Pancreas (tissue), 10 donors: Measurements from ENCODE around the gene UBAC2. TPM values are rescaled to one million over a fixed set of nuclear protein-coding genes. Genes with fewer than 3 reads are reported as not detected.

ENCODE experiments used
- ATAC-seq, 4 donors: fragments of 200-7000 bp; cut with Tn5 transposase; one replicate each; pipeline versions ENCODE4 v1.8.0 to v1.9.1; 2020; ENCODE audit warnings: mild to moderate bottlenecking in 4 of 4, moderate library complexity in 4 of 4
- DNase-seq, 6 donors: peaks; one replicate each; pipeline ENCODE4 v3.0.0-alpha.2; 2020
- FAIRE-seq: peaks from 2 replicates; lab custom pipeline; 2012; peaks lifted over from hg19 to GRCh38; lab: Jason Lieb, UNC
- H3K27ac ChIP-seq, 4 donors: fragments of 200-600 bp; sonication (generic); 1 replicate in 3 of 4; 2 replicates in 1 of 4; pipeline versions ENCODE4 v1.5.0 to v1.8.0; 2020
- H3K27me3 ChIP-seq, 4 donors: fragments of 200-600 bp; one replicate each; pipeline ENCODE4 v1.8.0; 2021
- H3K36me3 ChIP-seq, 3 donors: fragments of 200-600 bp; sonication (generic) in 1 of 3; one replicate each; pipeline versions ENCODE4 v1.5.0 to v1.8.0; 2020 to 2021
- H3K4me1 ChIP-seq, 3 donors: fragments of 200-600 bp; one replicate each; pipeline ENCODE4 v1.8.0; 2021
- H3K4me3 ChIP-seq, 4 donors: fragments of 200-600 bp; sonication (generic) in 2 of 4; one replicate each; pipeline versions ENCODE4 v1.5.0 to v1.8.0; 2020 to 2021
- H3K9me3 ChIP-seq, 4 donors: fragments of 200-600 bp; one replicate each; pipeline ENCODE4 v1.8.0; 2021
- WGBS, 2 donors: extraction: QIAGEN DNeasy Blood & Tissue Kit; methylation state at CpG; one replicate each; pipeline ENCODE4 v1.1.7; 2013; 5-methylcytosine and 5-hydroxymethylcytosine counted together
- intact Hi-C, 3 donors: fragments of 100-400 bp; cut with DNase I; formaldehyde crosslinking; loops; one replicate each; pipeline versions ENCODE4 v1.11.1 to v1.14.2; 2022
- polyA plus RNA-seq, 2 donors: library from polyadenylated mRNA; stranded (reverse); fragments of 200-250 nt; gene quantifications; one replicate each; pipeline ENCODE4 v1.2.3, GENCODE V29; 2013
- total RNA-seq, 6 donors: library from RNA; stranded (reverse); fragmentation: NEBNext Ultra II Directional in 4 of 6; extraction: Animal tissue kit (Norgen Biotek cat#: 25700) in 4 of 6; gene quantifications; one replicate each; pipeline versions ENCODE4 v1.2.1 to v1.2.4, GENCODE V29; 2021 to 2023
- TF ChIP-seq, protein P1 (sequence below), 4 donors: fragments of 200-600 bp; sonication (generic) in 3 of 4; IDR thresholded peaks; one replicate each; pipeline versions ENCODE4 v1.5.0 to v1.8.0; 2021; ENCODE audit warnings: antibody characterized with exemption in 4 of 4
- donor health status: healthy with polysubstance abuse.
- donor health status: DM: no; HTN: no; CAD: no; lungs with moderate emphysema.
- donor health status: DM: no; HTN: no; CAD: no.
- donor health status: control.
- donor health status: control.
- donor health status: Bipolar disorder and iron deficiency.
- donor health status: DM: yes; HTN: yes; CAD: no.
- donor health status: DM: no; HTN: no; CAD: no.
- donor health status: DM: no; HTN: no; CAD: no.
- donor health status: DM: yes; HTN: yes; CAD: no.

UBAC2 gene
- total and polyA plus RNA-seq, 8 donors: 17.5 to 29.5 (median 26.9) TPM

GRCh38 chr13:99431927-99432608 is 231.4 kb downstream of the UBAC2 start:
- Histone ChIP-seq H3K36me3 (no peaks in the 10 kb centered on the region), H3K4me1 (no peaks in the 10 kb centered on the region), H3K9me3 (no peaks in the 10 kb centered on the region), H3K27ac (peak overlapping the region in 1 of 4 donors; percentile 47), H3K4me3 (no peak overlapping the region), H3K27me3 (no peaks in the 10 kb centered on the region)
- no peak for ATAC-seq
- intact Hi-C loops: loop anchor here in 1 of 3 donors (10.0 kb wide), 1 partner anchor 167 kb away; no protein-coding TSS in a partner anchor
- TF ChIP-seq, protein P1, sequence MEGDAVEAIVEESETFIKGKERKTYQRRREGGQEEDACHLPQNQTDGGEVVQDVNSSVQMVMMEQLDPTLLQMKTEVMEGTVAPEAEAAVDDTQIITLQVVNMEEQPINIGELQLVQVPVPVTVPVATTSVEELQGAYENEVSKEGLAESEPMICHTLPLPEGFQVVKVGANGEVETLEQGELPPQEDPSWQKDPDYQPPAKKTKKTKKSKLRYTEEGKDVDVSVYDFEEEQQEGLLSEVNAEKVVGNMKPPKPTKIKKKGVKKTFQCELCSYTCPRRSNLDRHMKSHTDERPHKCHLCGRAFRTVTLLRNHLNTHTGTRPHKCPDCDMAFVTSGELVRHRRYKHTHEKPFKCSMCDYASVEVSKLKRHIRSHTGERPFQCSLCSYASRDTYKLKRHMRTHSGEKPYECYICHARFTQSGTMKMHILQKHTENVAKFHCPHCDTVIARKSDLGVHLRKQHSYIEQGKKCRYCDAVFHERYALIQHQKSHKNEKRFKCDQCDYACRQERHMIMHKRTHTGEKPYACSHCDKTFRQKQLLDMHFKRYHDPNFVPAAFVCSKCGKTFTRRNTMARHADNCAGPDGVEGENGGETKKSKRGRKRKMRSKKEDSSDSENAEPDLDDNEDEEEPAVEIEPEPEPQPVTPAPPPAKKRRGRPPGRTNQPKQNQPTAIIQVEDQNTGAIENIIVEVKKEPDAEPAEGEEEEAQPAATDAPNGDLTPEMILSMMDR (IDR thresholded peaks at IDR 0.05): no peak
- no peak for DNase-seq
- WGBS, 2 donors: 67 to 81% methylated on average over 18 of the region's 18 CpGs
- no peak for FAIRE-seq

DNA sequence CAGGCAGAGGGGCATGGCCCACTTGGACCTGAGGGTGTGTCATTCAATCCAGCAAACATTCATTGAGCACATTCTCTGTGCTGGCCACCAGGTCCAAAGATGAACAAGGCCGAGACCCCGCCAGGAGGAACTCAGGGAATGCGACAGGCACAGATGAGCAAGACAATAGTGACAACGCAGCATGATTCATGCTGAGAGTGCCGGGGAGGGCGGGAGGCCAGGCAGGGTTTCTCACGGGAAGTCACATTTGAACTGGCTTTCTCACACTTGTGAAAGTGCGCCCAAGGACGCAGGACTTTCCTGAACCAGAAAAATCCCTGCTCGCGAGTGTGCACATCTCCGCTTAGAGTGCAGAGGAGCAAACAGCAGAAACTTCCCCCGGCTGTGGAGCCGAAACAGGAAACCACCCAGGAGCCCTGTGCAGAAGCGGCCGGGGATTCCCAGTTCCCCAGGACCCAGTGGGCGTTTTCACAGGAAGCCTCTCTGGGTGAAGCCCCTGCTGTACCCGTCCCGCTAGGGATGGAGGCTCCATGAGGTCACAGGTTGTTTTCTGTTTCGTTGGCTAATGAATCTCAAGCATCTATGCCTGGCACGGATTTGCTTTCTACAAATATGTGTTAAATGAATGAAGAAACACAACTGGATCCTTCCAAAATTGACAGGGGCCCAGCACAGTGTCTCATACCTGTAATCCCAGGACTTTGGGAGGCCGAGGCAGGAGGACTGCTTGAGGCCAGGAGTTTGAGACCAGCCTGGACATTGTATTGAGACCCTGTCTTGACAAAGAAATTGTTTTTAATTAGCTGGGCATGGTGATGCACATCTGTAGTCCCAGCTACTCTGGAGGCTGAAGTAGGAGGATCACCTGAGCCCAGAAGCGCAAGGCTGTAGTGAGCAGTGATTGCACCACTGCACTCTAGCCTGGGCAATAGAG is 232.2 kb downstream of the UBAC2 start:
- ATAC-seq (peak in 3 of 4 donors; percentile 8 to 67 (median 63)), DNase-seq (peak in 1 of 6 donors; percentile 46), FAIRE-seq (no peak)
- peak overlapping the region in 1 of 4 donors; percentile 10 for H3K4me3 ChIP-seq
- H3K9me3 ChIP-seq: no peaks in the 10 kb centered on the region
- TF ChIP-seq, protein P1 (IDR thresholded peaks at IDR 0.05): no peak
- H3K4me1 ChIP-seq: no peaks in the 10 kb centered on the region
- WGBS, 2 donors: 32 to 43% methylated on average over 23 of the region's 23 CpGs
- peak overlapping the region in 1 of 4 donors; percentile 47 for H3K27ac ChIP-seq
- H3K27me3 ChIP-seq: no peaks in the 10 kb centered on the region
- H3K36me3 ChIP-seq: no peaks in the 10 kb centered on the region
- intact Hi-C loops: loop anchor here in 1 of 3 donors (10.0 kb wide), 1 partner anchor 168 kb away; no protein-coding TSS in a partner anchor

DNA sequence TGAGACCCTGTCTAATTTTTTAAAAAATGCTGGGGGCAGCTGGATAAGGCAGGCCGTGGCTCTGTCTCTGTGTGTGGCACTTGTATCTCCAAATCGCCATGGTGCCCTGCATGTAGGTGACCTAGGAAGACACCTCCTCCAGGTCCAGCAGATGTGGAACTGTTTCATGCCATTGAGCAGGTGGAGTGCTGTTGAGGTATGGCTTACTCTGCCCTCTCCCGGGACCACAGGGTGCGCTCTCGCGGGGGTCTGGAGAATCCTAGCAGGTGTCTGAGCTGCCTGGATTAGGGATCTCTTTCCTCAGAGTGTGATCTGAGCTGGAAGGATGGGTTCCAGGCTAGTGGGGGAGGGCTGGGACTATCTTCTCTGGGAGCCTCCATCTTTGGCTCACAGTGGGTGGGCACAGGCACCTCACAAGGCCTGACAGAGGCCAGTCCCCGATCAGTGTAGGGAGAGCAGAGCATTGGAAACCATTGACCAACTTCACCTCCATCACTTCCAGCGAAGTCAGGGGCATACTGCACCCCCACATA is 233.0 kb downstream of the UBAC2 start:
- WGBS, 2 donors: 80 to 92% methylated on average over 8 of the region's 8 CpGs
- intact Hi-C loops: loop anchor here in 1 of 3 donors (10.0 kb wide), 1 partner anchor 169 kb away; no protein-coding TSS in a partner anchor
- H3K4me3 ChIP-seq: no peak overlapping the region
- no peaks in the 10 kb centered on the region for H3K4me1 ChIP-seq
- no peaks in the 10 kb centered on the region for H3K27me3 ChIP-seq
- ATAC-seq (no peak), DNase-seq (no peak), FAIRE-seq (no peak)
- TF ChIP-seq, protein P1 (IDR thresholded peaks at IDR 0.05): no peak
- no peaks in the 10 kb centered on the region for H3K9me3 ChIP-seq
- H3K27ac ChIP-seq: no peak overlapping the region
- no peaks in the 10 kb centered on the region for H3K36me3 ChIP-seq

GRCh38 chr13:99434258-99434788 is 233.7 kb downstream of the UBAC2 start:
- TF ChIP-seq, protein P1 (IDR thresholded peaks at IDR 0.05): no peak
- no peak overlapping the region for H3K27ac ChIP-seq
- H3K4me1 ChIP-seq: no peaks in the 10 kb centered on the region
- FAIRE-seq: no peak
- H3K27me3 ChIP-seq: peaks cover 0 to 3% (median 0%) of the 10 kb centered on the region in 4 donors
- no peak overlapping the region for H3K4me3 ChIP-seq
- no peaks in the 10 kb centered on the region for H3K9me3 ChIP-seq
- no peak for ATAC-seq
- intact Hi-C loops: loop anchor here in 1 of 3 donors (10.0 kb wide), 1 partner anchor 170 kb away; no protein-coding TSS in a partner anchor
- DNase-seq: no peak
- H3K36me3 ChIP-seq: no peaks in the 10 kb centered on the region
- WGBS, 2 donors: 68 to 77% methylated on average over 17 of the region's 17 CpGs
